GM21526 (cell line): ENCODE data around the gene ZNF571.

Experiments used
- ATAC-seq: cut with Tn5 transposase; IDR thresholded peaks from one replicate; pipeline ENCODE4 v1.9.1; 2021; ENCODE audit warnings: moderate library complexity; ENCODE audit not compliant: unreplicated experiment, low FRiP score

The ZNF571 gene

GRCh38 chr19:37594304-37594981 lies at the start of gene ZNF571, which contains the start of gene ZNF540:
TSS of gene ZNF571 (minus strand) at chr19:37594792. CDS start at chr19:37586676, 8,116 bp downstream.
TSS of gene ZNF540 (plus strand) at chr19:37594876. CDS start at chr19:37598448, 3,572 bp downstream.
- ATAC-seq: peak; percentile 94

GRCh38 chr19:37635076-37636056 lies 40.8 kb upstream of the ZNF571 start:
- ATAC-seq: no peak

GRCh38 chr19:37594982-37595382 lies 390 bp upstream of the ZNF571 start:
- peak; percentile 35 for ATAC-seq

GRCh38 chr19:37593996-37594303 lies 642 bp downstream of the ZNF571 start:
- ATAC-seq: peak; percentile 40

GRCh38 chr19:37583340-37583739 lies 11.3 kb downstream of the ZNF571 start:
- ATAC-seq: no peak

GRCh38 chr19:37572203-37572602 lies 22.4 kb downstream of the ZNF571 start:
- ATAC-seq: no peak

- no peak for ATAC-seq
Measured at GRCh38 chr19:37565370-37565669, 29.3 kb downstream of the ZNF571 start.

GRCh38 chr19:37564624-37565369 lies 29.8 kb downstream of the ZNF571 start:
- no peak for ATAC-seq

- ATAC-seq: no peak
Measured at GRCh38 chr19:37563518-37563917, 31.1 kb downstream of the ZNF571 start.

GRCh38 chr19:37551129-37551993 lies 43.2 kb downstream of the ZNF571 start:
- ATAC-seq: no peak

- no peak for ATAC-seq
Measured at GRCh38 chr19:37537391-37537947, 57.1 kb downstream of the ZNF571 start.

- ATAC-seq: no peak
Measured at GRCh38 chr19:37519890-37520289, 74.7 kb downstream of the ZNF571 start.
